SU-DHL-6 (cell line): ENCODE results near the gene FARSB.

ENCODE experiments used
- H2AFZ ChIP-seq: fragments of 200-600 bp; sonication (generic); 2 replicates; pipeline ENCODE4 v1.6.1; 2014; ENCODE audit warnings: low read depth, mild to moderate bottlenecking, moderate library complexity, mixed read lengths, antibody characterized with exemption, low read length; ENCODE audit not compliant: severe bottlenecking
- H3F3A ChIP-seq: fragments of 200-600 bp; shearing (Covaris generic); 2 replicates; pipeline ENCODE4 v1.6.0; 2016; ENCODE audit warnings: antibody characterized with exemption, mild to moderate bottlenecking; ENCODE audit not compliant: insufficient read depth
- H3K27ac ChIP-seq: fragments of 200-600 bp; sonication (generic); 2 replicates; pipeline ENCODE4 v1.5.1; 2016; ENCODE audit warnings: low read depth, mild to moderate bottlenecking, low read length, moderate library complexity, mixed read lengths
- H3K27me3 ChIP-seq: fragments of 200-600 bp; sonication (generic), shearing (Covaris generic); 2 replicates; pipeline ENCODE4 v1.6.0; 2014; ENCODE audit warnings: mild to moderate bottlenecking, low read length
- H3K36me3 ChIP-seq: fragments of 200-600 bp; sonication (generic); 2 replicates; pipeline ENCODE4 v1.6.1; 2014; ENCODE audit warnings: mild to moderate bottlenecking, low read length, mixed read lengths
- H3K4me2 ChIP-seq: fragments of 300-600, 200-600 bp; shearing (Covaris generic), sonication (generic); 2 replicates; pipeline ENCODE4 v1.6.0; 2014; ENCODE audit warnings: low read length, low read depth, mild to moderate bottlenecking; ENCODE audit not compliant: poor library complexity, severe bottlenecking
- H3K4me3 ChIP-seq: fragments of 200-600 bp; sonication (generic); 2 replicates; pipeline ENCODE4 v1.5.1; 2014; ENCODE audit warnings: antibody characterized with exemption, low read length, mild to moderate bottlenecking, mixed read lengths; ENCODE audit not compliant: insufficient read depth, poor library complexity, severe bottlenecking
- H3K79me2 ChIP-seq: fragments of 200-600 bp; sonication (generic); 2 replicates; pipeline ENCODE4 v1.6.1; 2014; ENCODE audit warnings: mild to moderate bottlenecking, low read length, moderate library complexity; ENCODE audit not compliant: insufficient read depth
- H3K9ac ChIP-seq: fragments of 200-600 bp; sonication (generic); 2 replicates; pipeline ENCODE4 v1.7.0; 2014; ENCODE audit warnings: mild to moderate bottlenecking, low read length
- H3K9me2 ChIP-seq: fragments of 200-600 bp; sonication (generic); replicated peaks from 2 replicates; pipeline ENCODE4 v1.6.1; 2014; ENCODE audit warnings: low read length; ENCODE audit not compliant: insufficient read depth
- H3K9me3 ChIP-seq: fragments of 200-600 bp; sonication (generic); 2 replicates; pipeline ENCODE4 v1.6.1; 2014; ENCODE audit warnings: low read length, mixed read lengths; ENCODE audit not compliant: insufficient read depth
- H4K20me1 ChIP-seq: fragments of 200-600 bp; sonication (generic); 2 replicates; pipeline ENCODE4 v1.6.1; 2014; ENCODE audit warnings: low read depth, mild to moderate bottlenecking, antibody characterized with exemption, low read length, moderate library complexity, mixed read lengths
- CTCF ChIP-seq: fragments of 200-600 bp; sonication (generic); IDR thresholded peaks from one replicate; pipeline ENCODE4 v1.5.1; 2017; ENCODE audit warnings: antibody characterized with exemption, mild to moderate bottlenecking, low read length, moderate library complexity; ENCODE audit not compliant: insufficient read depth, poor library complexity, severe bottlenecking
- EZH2phosphoT487 ChIP-seq: fragments of 200-600 bp; sonication (generic), shearing (Covaris generic); conservative IDR thresholded peaks from 2 replicates; pipeline ENCODE4 v1.6.1; 2018; ENCODE audit warnings: mild to moderate bottlenecking, antibody characterized with exemption, low read length, moderate library complexity, mixed read lengths

Gene FARSB

GRCh38 chr2:222563106-222563718 is 92.7 kb downstream of the FARSB start:
- H3K27me3 ChIP-seq, result no peaks in the 10 kb centered on the region
- TF ChIP-seq EZH2phosphoT487 (no peak), CTCF (no peak)
- H3K27ac ChIP-seq, result no peak overlapping the region
- no peaks in the 10 kb centered on the region for H3F3A ChIP-seq
- no peaks in the 10 kb centered on the region for H3K9me3 ChIP-seq
- 0 out of 2 replicates have a peak, but pooled peaks cover 3% of the 10 kb centered on the region for H3K36me3 ChIP-seq
- no peak overlapping the region for H3K4me3 ChIP-seq
- H2AFZ ChIP-seq, result no peak overlapping the region
- H3K9me2 ChIP-seq, result no peaks in the 10 kb centered on the region
- no peak overlapping the region for H3K9ac ChIP-seq
- no peak overlapping the region for H3K4me2 ChIP-seq
- no peaks in the 10 kb centered on the region for H3K79me2 ChIP-seq
- H4K20me1 ChIP-seq, result no peaks in the 10 kb centered on the region

GRCh38 chr2:222561817-222562645 is 93.9 kb downstream of the FARSB start:
- no peaks in the 10 kb centered on the region for H3F3A ChIP-seq
- TF ChIP-seq CTCF, result peak; percentile 79
- TF ChIP-seq EZH2phosphoT487, result no peak
- no peak overlapping the region for H2AFZ ChIP-seq
- H3K9me2 ChIP-seq, result no peaks in the 10 kb centered on the region
- no peaks in the 10 kb centered on the region; the same call in 1 of the 2 replicates for H4K20me1 ChIP-seq
- H3K9me3 ChIP-seq, result no peaks in the 10 kb centered on the region
- no peak overlapping the region for H3K9ac ChIP-seq
- no peak overlapping the region for H3K4me3 ChIP-seq
- no peak overlapping the region for H3K27ac ChIP-seq
- no peak overlapping the region for H3K4me2 ChIP-seq
- no peaks in the 10 kb centered on the region for H3K27me3 ChIP-seq
- no peaks in the 10 kb centered on the region for H3K79me2 ChIP-seq
- H3K36me3 ChIP-seq, result no peaks in the 10 kb centered on the region

- Histone ChIP-seq H2AFZ (no peak overlapping the region), H3K9me2 (no peaks in the 10 kb centered on the region), H3K4me2 (no peak overlapping the region), H3K9ac (no peak overlapping the region), H3K27ac (no peak overlapping the region), H3K36me3 (no peaks in the 10 kb centered on the region), H4K20me1 (no peaks in the 10 kb centered on the region; the same call in 1 of the 2 replicates), H3K79me2 (no peaks in the 10 kb centered on the region), H3K4me3 (no peak overlapping the region), H3F3A (no peaks in the 10 kb centered on the region), H3K9me3 (no peaks in the 10 kb centered on the region), H3K27me3 (no peaks in the 10 kb centered on the region)
- no peak for TF ChIP-seq CTCF
- TF ChIP-seq EZH2phosphoT487, result no peak
These were observed 94.7 kb downstream of the FARSB start for GRCh38 chr2:222561151-222561550.
